Stimulated activated CD4-positive, alpha-beta T cell treated with anti-CD3 and anti-CD28 coated beads, Interleukin-12 subunit alpha, Interleukin-12 subunit beta, amount 100 ng/mL, for 48 hours (primary cell): ENCODE measurements around the gene TSPAN32.

ENCODE experiments used
- DNase-seq, 3 donors: peaks; one replicate each; pipeline ENCODE4 v3.0.0-alpha.2; 2020; ENCODE audit warnings: low read depth in 2 of 3, low spot score in 1 of 3

Gene TSPAN32

DNA sequence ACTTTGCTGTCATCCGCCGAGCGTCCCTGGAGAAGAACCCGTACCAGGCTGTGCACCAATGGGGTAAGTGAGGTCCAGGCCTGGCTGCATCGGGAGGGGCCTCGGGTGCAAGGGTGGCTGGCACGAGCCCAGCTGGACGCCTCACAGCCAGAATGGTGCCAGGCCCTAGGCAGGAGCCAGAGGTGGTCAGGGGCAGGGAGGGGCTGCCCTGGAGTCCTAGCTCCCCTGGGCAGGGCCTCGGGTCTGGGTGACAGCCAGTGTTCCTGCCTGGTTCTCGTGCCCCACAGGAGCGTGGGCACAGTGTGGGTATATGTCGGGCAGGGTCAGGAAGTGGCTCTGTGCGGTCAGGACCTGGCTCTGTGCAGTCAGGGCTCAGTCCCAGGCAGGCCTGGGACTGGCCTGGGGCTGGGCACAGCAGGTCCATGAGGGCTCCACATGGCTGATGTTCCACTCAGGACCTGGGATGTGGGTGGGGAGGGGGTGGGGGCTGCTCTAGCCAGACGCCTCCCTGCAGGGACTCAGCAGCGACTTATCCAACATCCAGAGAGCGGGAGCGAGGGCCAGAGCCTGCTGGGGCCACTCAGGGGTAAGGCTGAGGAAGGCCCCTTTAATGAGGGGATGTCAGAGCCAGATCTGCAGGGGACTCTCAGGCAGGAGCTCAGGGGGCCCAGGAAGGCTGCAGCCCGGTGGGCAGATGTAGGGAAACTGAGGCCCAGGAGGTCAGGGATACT lies 1.2 kb downstream of the TSPAN32 start:
- no peak for DNase-seq

DNA sequence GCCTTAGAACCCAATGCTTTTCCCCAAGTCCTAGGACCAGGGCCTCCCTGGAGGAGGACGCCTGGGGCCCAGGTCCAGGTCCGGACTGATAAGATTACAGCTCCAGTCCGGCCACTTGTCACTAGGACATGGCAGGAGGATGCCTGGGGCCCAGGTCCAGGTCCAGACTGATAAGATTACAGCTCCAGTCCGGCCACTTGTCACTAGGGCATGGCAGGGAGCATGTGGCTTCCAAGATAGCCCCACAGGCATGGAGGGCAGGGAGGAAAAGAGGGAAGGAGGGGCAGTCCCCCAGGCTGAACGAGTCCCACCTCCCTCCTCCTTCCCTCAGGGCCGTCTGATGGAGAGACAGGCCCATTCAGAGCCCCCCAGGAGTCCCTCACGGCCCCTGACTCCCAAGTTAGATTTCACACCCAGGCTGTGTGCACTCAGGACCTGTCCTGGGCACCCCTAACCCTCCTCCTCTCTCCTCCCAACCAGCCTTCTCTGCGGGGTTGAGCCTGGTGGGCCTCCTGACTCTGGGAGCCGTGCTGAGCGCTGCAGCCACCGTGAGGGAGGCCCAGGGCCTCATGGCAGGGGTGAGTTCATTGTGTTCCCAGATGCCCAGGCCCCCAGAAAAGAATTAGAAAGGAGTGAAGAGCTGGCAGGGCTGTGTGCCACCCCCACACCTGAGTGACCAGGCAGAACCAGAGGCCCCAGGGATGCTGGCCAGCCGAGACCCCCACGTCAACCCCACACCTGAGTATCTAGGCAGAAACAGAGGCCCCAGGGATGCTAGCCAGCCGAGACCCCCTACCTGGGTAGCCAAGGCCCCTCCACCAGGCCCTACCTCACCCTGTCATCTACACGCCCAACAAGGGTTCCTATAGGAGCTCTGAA lies 2.1 kb downstream of the TSPAN32 start:
- DNase-seq: no peak

DNA sequence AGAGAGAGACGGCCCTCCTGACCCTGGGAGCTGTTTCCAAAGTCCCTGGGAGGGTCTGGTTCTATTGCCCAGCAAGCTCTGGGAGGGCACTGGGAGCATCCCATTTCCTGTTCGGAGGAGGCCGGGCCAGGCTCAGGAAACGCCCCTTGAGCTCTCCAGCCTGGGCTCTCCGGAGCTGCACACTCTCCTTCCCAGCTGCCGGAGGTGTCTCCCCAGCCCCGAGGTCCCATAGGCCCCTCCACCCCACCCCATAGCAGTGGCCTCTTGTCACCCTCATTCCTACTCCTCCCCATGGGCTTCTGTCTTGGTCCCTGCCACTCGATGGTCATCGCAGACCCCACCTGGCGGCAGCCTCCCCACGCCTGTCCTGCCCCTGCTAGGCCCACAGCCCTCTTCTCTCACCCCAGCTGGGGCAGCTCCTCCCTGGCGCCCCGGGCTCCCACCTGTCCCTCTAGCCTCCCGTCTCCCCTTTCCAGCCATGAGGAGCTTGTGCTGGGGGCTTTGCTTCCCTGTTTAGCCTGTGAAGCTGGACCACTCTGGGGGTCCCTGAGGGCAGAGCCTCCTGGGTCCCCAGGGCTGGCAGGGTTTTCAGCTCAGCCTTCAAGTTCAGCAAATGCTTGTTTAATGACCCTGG lies 2.8 kb downstream of the TSPAN32 start:
- no peak for DNase-seq

DNA sequence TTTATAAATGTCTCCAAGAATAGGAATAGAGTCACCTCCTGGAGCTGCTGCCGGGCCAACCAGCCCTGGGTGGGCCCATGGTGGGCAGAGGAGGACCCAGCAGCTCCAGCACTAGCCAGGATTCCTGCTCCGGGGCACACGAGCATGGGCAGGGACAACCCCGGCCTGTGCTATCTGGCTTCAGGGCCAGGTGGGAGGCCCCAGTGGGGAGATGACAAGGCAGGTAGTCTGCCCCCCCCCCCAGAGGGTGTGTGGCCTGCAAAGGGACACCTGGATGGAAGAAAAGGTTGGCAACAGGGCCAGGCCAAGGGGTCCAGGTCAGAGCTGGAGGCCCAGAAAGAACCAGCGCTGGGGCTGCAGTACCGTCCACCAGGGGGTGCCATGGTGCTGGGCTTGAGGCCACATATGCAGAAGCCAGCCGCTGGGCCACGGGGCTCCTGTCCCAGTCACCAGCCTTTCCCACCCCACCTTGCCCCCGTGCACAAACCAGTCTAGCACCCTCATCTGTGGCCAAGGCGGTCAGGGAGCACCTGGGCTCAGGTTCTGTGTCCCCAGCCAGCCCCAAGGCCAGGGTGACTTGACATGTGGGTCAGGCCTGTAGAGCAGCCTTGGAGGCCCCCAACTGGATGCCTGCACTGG lies 3.4 kb downstream of the TSPAN32 start:
- DNase-seq: peak; percentile 67 to 92 (median 82)

DNA sequence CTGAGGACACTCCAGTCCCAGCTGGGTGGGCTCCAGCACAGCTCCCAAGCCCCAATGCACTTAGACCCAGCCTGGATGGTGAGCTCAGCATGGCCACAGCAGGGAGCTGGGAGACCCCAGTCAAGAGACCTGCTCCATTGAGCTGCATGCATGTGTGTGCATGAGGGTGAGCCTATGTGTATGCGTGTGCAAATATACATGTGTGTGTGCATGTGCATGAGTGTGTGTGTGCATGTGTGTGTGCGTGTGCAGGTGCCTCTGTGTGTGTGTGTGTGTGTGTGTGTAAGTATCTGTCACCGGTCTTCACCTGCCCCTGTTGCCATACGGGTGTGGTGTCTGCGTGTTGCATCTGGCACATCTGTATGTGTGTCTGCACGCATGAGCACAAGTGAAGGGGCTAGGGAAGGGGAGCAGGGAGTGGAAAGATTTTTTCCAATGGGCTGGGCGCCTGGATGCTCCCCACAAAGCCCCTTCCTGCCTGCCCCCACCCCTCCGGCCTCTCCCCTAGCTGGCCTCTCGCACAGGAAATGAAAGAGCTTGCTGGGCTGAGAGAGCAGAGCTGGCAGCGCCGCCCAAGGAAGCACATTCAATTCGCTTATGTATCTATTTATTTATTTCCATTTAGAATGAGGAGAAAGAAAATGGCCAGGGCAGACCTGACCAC lies 4.1 kb downstream of the TSPAN32 start:
- no peak for DNase-seq

DNA sequence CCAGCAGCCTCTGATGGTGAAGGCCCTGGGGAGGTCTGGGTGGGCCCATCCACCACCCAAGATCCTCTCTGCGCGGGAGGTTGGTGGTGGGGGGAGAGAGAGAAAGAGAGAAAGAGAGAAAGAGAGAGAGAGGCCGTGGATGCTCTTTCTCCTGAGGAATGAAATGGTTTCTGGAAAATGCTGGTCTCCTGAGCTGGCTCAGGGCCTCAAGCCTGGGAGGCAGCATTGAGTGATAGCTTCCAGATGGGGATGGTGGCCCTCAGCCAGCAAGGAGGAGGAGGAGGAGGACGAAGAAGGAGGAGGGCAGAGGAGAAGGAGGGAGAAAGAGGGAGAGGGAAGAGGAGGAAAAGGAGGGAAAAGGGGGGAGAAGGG lies 4.6 kb downstream of the TSPAN32 start:
- no peak for DNase-seq

DNA sequence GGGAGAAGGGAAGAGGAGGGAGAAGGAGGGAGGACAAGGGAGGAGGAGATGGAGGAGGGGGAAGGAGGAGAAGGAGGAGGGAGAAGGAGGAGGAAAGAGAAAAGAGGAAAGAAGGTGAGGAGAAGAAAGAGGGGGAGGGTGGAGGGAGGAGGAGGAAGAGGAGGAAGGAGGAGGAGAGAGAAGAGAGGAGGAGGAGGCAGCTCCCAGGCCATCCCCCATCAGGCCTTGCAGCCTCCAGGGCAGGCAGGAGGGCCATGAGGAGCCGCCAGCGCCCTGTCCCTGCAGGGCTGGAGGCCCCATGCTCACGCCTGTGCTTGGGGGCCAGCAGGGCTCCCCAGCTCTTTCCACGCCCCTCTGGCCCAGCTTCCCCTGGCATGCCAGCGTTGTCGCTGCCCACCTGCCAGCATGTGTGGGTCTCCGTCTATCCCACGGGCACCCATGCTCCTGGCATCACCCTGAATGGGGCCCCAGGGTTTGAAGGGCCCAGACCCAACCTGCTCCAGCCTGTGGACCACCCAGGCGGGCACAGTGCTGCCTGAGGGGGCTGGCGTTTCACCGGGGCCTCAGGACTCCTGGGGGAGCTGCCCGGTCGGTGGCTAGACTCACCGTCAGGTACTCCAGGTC lies 5.2 kb downstream of the TSPAN32 start:
- no peak for DNase-seq

DNA sequence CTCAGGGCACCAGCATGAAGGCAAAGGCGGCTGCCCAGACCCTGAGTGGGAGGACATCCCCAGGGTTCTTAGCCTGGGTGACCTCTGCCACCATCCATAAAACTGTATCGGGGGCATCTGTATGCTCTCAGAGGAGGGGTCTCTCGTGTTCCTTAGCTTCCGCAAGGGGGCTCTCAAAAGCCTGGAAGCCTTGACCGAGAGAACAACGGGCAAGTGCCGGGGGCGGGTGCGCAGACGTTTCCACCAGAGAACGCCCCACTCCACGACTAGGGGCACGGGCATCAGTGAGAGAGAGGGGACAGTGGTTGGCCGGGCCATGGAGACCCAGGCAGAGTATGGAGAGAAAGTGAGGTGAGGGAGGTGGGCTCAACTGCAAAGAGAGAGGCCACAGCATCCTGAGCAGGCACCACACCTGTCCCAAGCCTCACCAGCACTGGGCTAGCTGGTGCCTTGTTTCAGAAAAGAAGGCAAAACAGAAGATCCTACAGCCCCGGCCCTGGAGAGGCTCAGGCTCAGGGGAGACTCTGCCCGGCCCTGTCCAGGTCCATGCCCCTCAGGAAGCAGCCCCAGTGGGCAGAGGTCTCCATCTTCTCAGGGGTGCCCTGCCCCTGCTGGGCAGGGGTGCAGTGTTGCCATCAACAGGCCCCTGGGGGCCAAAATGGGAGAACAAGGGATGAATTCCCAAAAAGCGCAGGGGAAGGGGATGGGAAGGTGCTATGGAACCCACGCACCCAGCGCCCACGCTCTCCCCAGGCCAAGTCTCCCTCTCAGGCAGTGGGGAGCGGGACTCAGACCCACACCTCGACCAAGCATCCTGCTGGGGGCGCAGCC lies 5.9 kb downstream of the TSPAN32 start:
- DNase-seq: no peak

DNA sequence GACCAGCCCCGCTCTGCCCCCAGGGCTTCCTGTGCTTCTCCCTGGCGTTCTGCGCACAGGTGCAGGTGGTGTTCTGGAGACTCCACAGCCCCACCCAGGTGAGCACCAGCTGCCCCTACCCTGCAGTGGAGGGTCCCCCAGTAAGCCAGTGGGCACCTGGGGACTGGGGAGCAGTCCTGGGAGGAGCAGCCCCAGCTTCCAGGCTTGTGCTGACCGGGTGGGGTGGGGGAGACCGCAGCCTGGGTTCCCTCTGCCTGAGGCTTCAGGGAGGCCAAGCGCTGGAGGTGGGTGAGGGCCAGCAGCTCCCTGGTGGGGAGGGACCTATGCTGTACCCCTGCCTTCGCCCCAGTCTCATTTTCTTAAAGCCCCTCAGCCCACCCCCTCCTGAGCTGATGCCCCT lies 6.9 kb downstream of the TSPAN32 start:
- DNase-seq: no peak

DNA sequence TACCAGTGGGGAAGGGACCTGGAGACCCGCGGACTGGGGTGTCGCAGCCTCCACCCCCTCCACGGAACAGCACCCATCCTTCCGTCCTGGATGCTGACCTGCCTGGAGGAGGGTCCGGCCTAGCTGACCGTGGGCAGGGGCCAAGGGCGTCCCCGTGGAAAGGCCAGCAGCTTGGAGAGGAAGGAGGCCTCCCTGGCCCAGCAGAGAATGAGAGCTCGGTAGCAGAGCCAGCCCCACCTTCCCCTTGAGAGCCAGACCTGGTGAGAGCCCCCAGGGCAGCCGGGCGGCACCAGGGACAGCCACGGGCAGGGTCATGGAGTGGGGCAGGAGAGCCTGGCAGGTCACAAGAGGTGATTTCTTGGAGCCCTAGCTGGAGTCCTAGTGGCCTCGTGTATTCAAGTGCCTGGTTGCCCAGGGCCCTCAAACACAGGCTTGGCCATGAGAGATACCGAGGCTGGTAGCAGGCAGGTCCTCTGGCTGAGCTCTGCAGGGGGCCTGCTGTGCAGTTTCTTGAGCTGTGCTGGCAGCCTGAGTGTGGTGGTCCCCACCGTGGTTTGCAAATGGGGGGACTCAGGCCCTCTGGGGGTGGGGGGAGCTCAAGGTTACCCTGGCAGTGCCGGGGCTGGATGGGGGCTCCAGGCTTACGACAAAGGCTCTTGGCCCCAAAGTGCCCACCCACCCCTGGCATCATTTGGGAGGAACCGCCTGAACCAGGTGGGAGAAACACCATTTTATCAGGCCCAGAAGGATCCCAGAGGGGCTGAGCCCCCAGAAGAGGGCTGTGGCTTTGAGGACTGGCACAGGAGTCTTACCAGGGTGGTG lies 7.6 kb downstream of the TSPAN32 start:
- no peak for DNase-seq

DNA sequence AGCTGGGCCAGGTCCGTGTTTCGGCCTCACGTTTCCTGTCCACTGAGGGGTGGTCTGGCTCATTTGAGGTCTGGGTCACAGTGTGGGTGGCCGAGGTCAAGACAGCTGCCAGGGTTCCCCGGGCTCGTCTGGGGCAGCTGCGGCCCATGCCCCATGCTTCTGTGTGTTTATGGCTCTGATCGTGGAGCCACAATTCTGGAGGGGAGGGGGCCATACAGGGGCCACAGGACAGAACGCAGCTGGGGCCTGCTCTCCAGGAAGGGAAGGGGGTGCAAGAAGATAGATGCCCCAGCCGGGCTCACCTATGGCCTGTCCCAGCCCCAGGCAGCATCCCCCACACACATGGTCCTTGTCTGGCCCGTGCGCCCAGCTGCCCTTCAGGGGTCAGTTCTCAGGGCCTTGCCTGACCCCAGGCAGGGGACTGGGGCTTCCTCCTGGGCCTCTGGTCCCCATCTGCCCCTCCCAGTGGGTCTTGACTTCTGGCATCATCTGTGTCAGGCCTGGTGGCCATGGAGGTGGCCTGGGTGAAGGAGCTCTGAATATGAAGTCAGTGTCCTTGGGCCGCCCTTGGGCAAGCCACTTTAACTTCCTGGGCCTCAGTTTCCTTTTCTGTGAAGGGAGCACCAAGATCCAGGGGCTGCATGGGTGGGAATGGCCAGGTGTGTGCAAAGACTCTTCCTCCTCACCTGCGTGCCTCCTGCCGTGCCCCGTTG lies 8.4 kb downstream of the TSPAN32 start:
- no peak for DNase-seq

DNA sequence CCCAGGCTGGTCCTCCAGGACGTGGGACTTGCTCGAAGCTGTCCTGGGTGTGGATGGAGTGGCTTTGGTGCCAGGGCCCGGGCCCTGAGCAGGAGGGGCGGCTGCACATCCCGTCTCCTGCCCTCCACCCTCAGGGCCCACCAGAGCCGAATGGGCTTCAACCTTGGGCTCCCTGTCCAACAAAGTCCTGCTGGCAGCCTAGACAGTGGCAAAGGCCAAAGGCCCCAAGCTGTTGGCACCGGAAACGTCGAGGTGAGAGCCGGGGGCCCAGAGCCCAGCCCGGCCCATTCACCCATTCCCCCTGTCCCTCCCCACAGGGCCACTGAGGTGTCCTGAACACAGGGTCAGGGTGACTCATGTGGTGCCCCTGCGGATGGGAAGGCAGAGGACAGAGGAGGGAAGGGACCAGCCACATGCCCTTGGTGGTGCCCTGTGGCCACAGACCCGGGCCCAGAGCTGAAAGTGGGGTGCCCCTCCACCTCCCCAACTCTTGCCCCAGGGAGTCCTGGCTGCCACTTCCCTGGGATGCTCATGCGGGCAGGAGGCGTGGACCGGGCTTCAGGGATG lies 9.1 kb downstream of the TSPAN32 start:
- DNase-seq: no peak

DNA sequence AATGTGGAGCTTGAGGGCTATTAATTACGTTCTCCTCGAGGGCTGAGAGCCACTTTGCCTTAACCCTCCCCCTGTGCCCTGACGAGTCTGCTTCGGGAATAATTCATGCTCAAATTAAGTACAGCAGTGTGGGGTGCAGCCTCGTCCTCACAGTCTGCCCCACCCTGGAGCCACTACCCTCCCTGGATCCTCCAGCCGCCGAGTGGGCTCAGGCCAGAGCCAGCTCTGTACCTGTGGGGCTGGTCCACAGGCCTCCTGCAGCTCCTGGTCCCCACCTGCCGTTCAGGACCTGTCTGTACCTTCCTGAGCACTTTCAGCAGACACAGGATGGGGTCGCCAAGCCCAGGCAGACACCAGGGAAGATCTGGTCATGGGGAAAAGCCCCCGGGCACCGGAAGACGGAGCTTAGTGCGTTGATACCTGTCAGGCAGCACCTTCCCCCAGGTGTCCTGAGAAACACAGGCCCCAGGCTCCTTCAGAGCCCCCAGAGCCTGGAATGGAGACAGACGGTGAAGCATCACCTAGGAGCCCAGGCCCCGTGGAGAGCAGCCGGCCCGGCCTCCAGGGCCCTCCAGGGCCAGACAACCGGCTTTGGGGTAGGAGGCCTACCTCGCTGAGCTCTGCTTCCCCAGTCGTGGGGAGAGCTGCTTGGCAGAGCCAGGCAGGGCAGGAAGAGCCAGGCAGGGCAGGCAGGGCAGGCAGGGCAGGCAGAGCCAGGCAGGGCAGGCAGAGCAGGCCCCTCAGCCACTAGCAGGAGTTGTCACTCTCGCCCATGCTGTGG lies 9.7 kb downstream of the TSPAN32 start:
- no peak for DNase-seq

DNA sequence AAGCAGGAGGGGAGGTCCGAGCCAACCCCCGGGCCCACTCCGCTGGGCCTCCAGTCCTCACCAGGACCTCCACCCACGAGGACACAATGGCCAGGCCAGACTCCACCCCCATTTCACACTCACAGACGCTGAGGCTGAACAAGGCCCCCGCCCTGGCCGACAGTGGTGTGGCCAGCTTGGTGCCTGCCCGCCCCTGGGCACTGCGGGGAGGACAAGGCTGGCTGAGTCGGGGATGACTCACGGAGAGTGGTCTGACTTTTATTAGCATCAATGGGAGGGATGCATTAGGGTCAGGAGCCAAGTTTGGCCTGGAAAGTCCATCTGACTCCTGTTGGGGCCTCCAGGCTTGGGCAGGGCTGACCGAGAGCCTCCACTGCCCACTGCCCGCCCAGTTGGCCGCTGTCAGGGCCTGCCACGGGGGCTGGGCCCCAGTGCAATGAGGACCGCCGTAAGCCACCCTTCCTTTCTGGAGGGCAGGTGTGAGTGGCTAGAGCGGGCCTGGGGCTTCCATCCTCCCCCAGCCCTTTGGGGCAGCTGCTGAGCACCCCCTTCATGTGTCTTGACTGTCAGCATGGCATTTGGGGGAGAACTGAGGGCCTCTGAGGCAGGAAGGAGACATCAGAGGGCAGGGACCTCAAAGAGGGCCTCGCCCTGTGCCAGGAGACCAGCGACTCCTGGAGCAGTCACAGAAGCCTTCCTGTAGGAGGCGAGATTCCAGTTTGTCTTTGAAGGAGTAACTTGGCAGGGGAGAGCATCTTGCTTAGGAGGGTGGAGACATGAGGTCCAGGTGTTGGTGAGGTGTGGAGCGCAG lies 10.6 kb downstream of the TSPAN32 start:
- no peak for DNase-seq

DNA sequence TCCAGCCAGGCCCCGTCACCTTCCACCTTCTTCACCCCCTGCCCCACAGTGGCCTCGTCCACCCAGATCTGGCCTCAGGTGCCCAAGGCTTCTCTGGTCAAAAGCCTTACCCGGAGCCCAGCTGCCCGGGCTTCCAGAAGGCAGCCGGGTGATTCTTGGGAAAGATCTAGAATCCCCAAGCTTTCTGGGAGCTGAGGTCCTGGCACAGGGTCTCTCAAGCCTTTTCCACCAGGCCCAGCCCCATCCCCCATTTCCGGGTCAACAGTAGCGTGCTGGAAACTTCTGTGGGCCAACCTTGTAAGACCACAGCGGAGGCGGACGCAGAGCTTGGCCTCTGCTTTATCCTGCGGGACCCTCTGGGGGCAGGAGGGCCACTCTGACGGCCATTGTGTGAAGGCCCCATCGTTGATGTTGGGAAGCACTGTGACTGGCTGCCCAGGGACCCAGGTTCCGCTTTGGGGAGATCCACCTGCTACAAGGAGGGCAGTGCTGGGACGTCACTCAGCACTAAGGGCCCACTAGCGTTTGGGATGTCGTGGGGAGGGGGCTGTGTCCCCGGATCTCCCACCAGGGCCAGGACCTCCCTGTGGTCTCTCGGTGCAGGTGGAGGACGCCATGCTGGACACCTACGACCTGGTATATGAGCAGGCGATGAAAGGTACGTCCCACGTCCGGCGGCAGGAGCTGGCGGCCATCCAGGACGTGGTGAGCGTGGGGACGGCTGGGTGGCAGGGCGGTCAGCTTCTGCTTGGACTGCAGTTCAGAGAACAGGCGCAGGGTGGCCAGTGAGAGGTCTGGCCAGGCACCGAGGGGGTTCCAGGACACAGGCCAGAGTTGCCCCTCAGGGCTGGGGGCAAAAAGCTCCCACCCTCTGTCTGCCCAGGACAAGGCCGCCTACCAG lies 11.5 kb downstream of the TSPAN32 start:
- DNase-seq: no peak
